Smooth muscle cell (in vitro differentiated cells): Measurements from ENCODE around the gene POLR3H. TPM values are rescaled to one million over a fixed set of nuclear protein-coding genes. Genes with fewer than 3 reads are reported as not detected.
"Not testable (repeated sequence)": the region's sequence is repeated elsewhere in the genome, so short reads cannot be mapped to it uniquely, and the experiment has no call there.

Experiments
- DNase-seq: peaks from one replicate; lab custom pipeline; 2025; ENCODE audit not compliant: unreplicated experiment; lab: John Stamatoyannopoulos, UW
- H2AFZ ChIP-seq: fragments of 200-600 bp; sonication (generic); 2 replicates; pipeline ENCODE4 v1.6.0; 2016; ENCODE audit warnings: antibody characterized with exemption, low read depth, mild to moderate bottlenecking
- H3F3A ChIP-seq: fragments of 200-600 bp; sonication (generic); 2 replicates; pipeline ENCODE4 v1.6.0; 2017; ENCODE audit warnings: antibody characterized with exemption, low read depth
- H3K27ac ChIP-seq: fragments of 200-600 bp; sonication (generic); 2 replicates; pipeline ENCODE4 v1.5.1; 2016; ENCODE audit warnings: low read depth, mild to moderate bottlenecking
- H3K27me3 ChIP-seq: fragments of 200-600 bp; sonication (generic); 2 replicates; pipeline ENCODE4 v1.6.1; 2016; ENCODE audit warnings: low read depth, mild to moderate bottlenecking
- H3K36me3 ChIP-seq: fragments of 200-600 bp; sonication (generic); 2 replicates; pipeline ENCODE4 v1.5.1; 2016; ENCODE audit warnings: low read depth
- H3K4me1 ChIP-seq: fragments of 200-600 bp; sonication (generic); 2 replicates; pipeline ENCODE4 v1.5.1; 2016; ENCODE audit warnings: low read depth
- H3K4me2 ChIP-seq: fragments of 200-600 bp; sonication (generic); 2 replicates; pipeline ENCODE4 v1.6.0; 2016; ENCODE audit warnings: mild to moderate bottlenecking
- H3K4me3 ChIP-seq: fragments of 200-600 bp; sonication (generic); 2 replicates; pipeline ENCODE4 v1.5.1; 2016; ENCODE audit warnings: mild to moderate bottlenecking
- H3K79me2 ChIP-seq: fragments of 200-600 bp; sonication (generic); 2 replicates; pipeline ENCODE4 v1.6.0; 2016; ENCODE audit warnings: low read depth, mild to moderate bottlenecking
- H3K9ac ChIP-seq: fragments of 200-600 bp; sonication (generic); 2 replicates; pipeline ENCODE4 v1.6.0; 2016; ENCODE audit warnings: low read depth
- H3K9me3 ChIP-seq: fragments of 200-600 bp; sonication (generic); replicated peaks from 2 replicates; pipeline ENCODE4 v1.5.1; 2016; ENCODE audit warnings: low read depth
- H4K20me1 ChIP-seq: fragments of 200-600 bp; sonication (generic); 2 replicates; pipeline ENCODE4 v1.6.0; 2016; ENCODE audit warnings: low read depth
- CTCF ChIP-seq: fragments of 200-600 bp; sonication (generic); IDR thresholded peaks from 2 replicates; pipeline ENCODE4 v1.5.1; 2017; ENCODE audit warnings: borderline replicate concordance, mild to moderate bottlenecking, antibody characterized with exemption; ENCODE audit not compliant: insufficient read depth, poor library complexity, severe bottlenecking
- WGBS: methylation state at CpG from one replicate; pipeline ENCODE4 v1.1.7; 2016; ENCODE audit warnings: low lambda C conversion rate; 5-methylcytosine and 5-hydroxymethylcytosine counted together
- polyA plus RNA-seq: library from polyadenylated mRNA; unstranded; fragments of >200 nt; fragmentation: Nextera tagmentation; extraction: Ambion mirVana; gene quantifications from 2 replicates; pipeline ENCODE4 v1.2.1, GENCODE V29; 2016
- total RNA-seq: library from RNA; depleted of rRNA; stranded (reverse); fragments of >200 nt; gene quantifications from 2 replicates; pipeline ENCODE4 v1.2.3, GENCODE V29; 2014

Gene POLR3H
- total and polyA plus RNA-seq, 2 experiments from 2014 or later = 12.1 to 20.3 TPM

- H3K27me3 ChIP-seq = no peaks in the 10 kb centered on the region
- peak overlapping the region; percentile 67 for H3K27ac ChIP-seq
- no peaks in the 10 kb centered on the region for H4K20me1 ChIP-seq
- H3K9ac ChIP-seq = no peak overlapping the region
- no peak for DNase-seq
- 86% methylated on average over 2 of the region's 4 CpGs for WGBS
- H3K4me1 ChIP-seq = peaks cover 13% of the 10 kb centered on the region
- H3K4me3 ChIP-seq = no peak overlapping the region
- no peak overlapping the region for H2AFZ ChIP-seq
- no peak for TF ChIP-seq CTCF
- H3K79me2 ChIP-seq = no peaks in the 10 kb centered on the region
- peak overlapping the region; percentile 81 for H3K4me2 ChIP-seq
- peaks cover 4% of the 10 kb centered on the region for H3F3A ChIP-seq
- no peaks in the 10 kb centered on the region for H3K36me3 ChIP-seq
- H3K9me3 ChIP-seq = no peaks in the 10 kb centered on the region
These were observed 18.2 kb upstream of the POLR3H start for GRCh38 chr22:41562461-41562860.

GRCh38 chr22:41561788-41562187, 17.5 kb upstream of the POLR3H start:
- peaks cover 17% of the 10 kb centered on the region for H3K4me1 ChIP-seq
- no peaks in the 10 kb centered on the region for H4K20me1 ChIP-seq
- H3K79me2 ChIP-seq = no peaks in the 10 kb centered on the region
- peak overlapping the region; percentile 66 for H3K9ac ChIP-seq
- no peak for DNase-seq
- 94% methylated on average over 5 of the region's 5 CpGs for WGBS
- H3F3A ChIP-seq = peaks cover 4% of the 10 kb centered on the region
- no peaks in the 10 kb centered on the region for H3K36me3 ChIP-seq
- no peak overlapping the region for H2AFZ ChIP-seq
- H3K27ac ChIP-seq = peak overlapping the region; percentile 69
- peak overlapping the region; percentile 32 for H3K4me3 ChIP-seq
- TF ChIP-seq CTCF = no peak
- H3K9me3 ChIP-seq = no peaks in the 10 kb centered on the region
- H3K27me3 ChIP-seq = no peaks in the 10 kb centered on the region
- peak overlapping the region; percentile 80 for H3K4me2 ChIP-seq

- no peak for TF ChIP-seq CTCF
- Histone ChIP-seq H3K4me2 (peak overlapping the region; percentile 80), H3K79me2 (no peaks in the 10 kb centered on the region), H3F3A (peaks cover 5% of the 10 kb centered on the region), H2AFZ (no peak overlapping the region), H3K9ac (peak overlapping the region; percentile 66), H4K20me1 (no peaks in the 10 kb centered on the region), H3K4me1 (peaks cover 17% of the 10 kb centered on the region), H3K27me3 (no peaks in the 10 kb centered on the region), H3K4me3 (peak overlapping the region; percentile 32), H3K27ac (peak overlapping the region; percentile 69), H3K9me3 (no peaks in the 10 kb centered on the region), H3K36me3 (no peaks in the 10 kb centered on the region)
- DNase-seq = no peak
- 43% methylated on average over 10 of the region's 10 CpGs for WGBS
These were observed 17.1 kb upstream of the POLR3H start for GRCh38 chr22:41561335-41561734.

- peaks cover 17% of the 10 kb centered on the region for H3K4me1 ChIP-seq
- H3K27me3 ChIP-seq = no peaks in the 10 kb centered on the region
- H3K79me2 ChIP-seq = no peaks in the 10 kb centered on the region
- no peak overlapping the region for H2AFZ ChIP-seq
- peaks cover 6% of the 10 kb centered on the region for H3F3A ChIP-seq
- no peaks in the 10 kb centered on the region for H3K36me3 ChIP-seq
- 73% methylated on average over 6 of the region's 6 CpGs for WGBS
- no peak for TF ChIP-seq CTCF
- no peak overlapping the region for H3K4me3 ChIP-seq
- no peaks in the 10 kb centered on the region for H3K9me3 ChIP-seq
- H3K4me2 ChIP-seq = peak overlapping the region; percentile 80
- peak overlapping the region; percentile 69 for H3K27ac ChIP-seq
- no peaks in the 10 kb centered on the region for H4K20me1 ChIP-seq
- H3K9ac ChIP-seq = no peak overlapping the region
- no peak for DNase-seq
These were observed 15.8 kb upstream of the POLR3H start for GRCh38 chr22:41560095-41560471.

GRCh38 chr22:41558241-41558630, 14.0 kb upstream of the POLR3H start:
- H4K20me1 ChIP-seq, H3K9me3 ChIP-seq, H3K79me2 ChIP-seq, H2AFZ ChIP-seq, H3K27me3 ChIP-seq, DNase-seq, H3K4me3 ChIP-seq, H3F3A ChIP-seq, H3K4me2 ChIP-seq, H3K36me3 ChIP-seq, H3K9ac ChIP-seq, H3K27ac ChIP-seq: not testable (repeated sequence)
- WGBS = 87% methylated on average over 13 of the region's 13 CpGs
- H3K4me1 ChIP-seq = peaks cover 17% of the 10 kb centered on the region
